Esophagus (tissue), 2 donors: Measurements from ENCODE around the gene RPL23. TPM values are rescaled to one million over a fixed set of nuclear protein-coding genes. Genes with fewer than 3 reads are reported as not detected.
A peak's percentile ranks its signal among the peaks of the same experiment; 100 is the strongest.

Experiments used
- H3K27ac ChIP-seq, 2 donors: one replicate each; pipeline ENCODE4 v1.5.1; 2013; ENCODE audit warnings: low read depth in 2 of 2, mild to moderate bottlenecking in 2 of 2, inconsistent platforms in 1 of 2, low read length in 1 of 2, moderate library complexity in 1 of 2
- H3K27me3 ChIP-seq, 2 donors: one replicate each; pipeline ENCODE4 v1.6.1; 2013; ENCODE audit warnings: low read length in 2 of 2, control low read depth in 1 of 2, mild to moderate bottlenecking in 1 of 2; ENCODE audit not compliant: insufficient read depth in 2 of 2, control insufficient read depth in 1 of 2
- H3K36me3 ChIP-seq, 2 donors: one replicate each; pipeline ENCODE4 v1.6.1; 2013; ENCODE audit warnings: low read length in 1 of 2; ENCODE audit not compliant: control insufficient read depth in 2 of 2, insufficient read depth in 2 of 2
- H3K4me1 ChIP-seq, 2 donors: one replicate each; pipeline ENCODE4 v1.6.1; 2013; ENCODE audit warnings: low read length in 1 of 2; ENCODE audit not compliant: control insufficient read depth in 2 of 2, insufficient read depth in 2 of 2
- H3K4me3 ChIP-seq, 2 donors: one replicate each; pipeline ENCODE4 v1.5.1; 2013; ENCODE audit warnings: low read length in 2 of 2, mild to moderate bottlenecking in 2 of 2, low read depth in 1 of 2, moderate library complexity in 1 of 2
- H3K9me3 ChIP-seq, 2 donors: one replicate each; pipeline ENCODE4 v1.6.1; 2013; ENCODE audit warnings: mild to moderate bottlenecking in 2 of 2, low read depth in 1 of 2, low read length in 1 of 2, moderate library complexity in 1 of 2; ENCODE audit not compliant: control insufficient read depth in 2 of 2, insufficient read depth in 1 of 2
- WGBS, 2 donors: extraction: QIAGEN DNeasy Blood & Tissue Kit; methylation state at CpG; one replicate each; pipeline ENCODE4 v1.1.7; 2013; 5-methylcytosine and 5-hydroxymethylcytosine counted together
- polyA plus RNA-seq, 2 donors: library from polyadenylated mRNA; stranded (reverse); fragments of 200-250 nt; gene quantifications; one replicate each; pipeline ENCODE4 v1.2.3, GENCODE V29; 2013
- donor health status: healthy with polysubstance abuse.
- donor health status: Bipolar disorder and iron deficiency.

Gene RPL23
- polyA plus RNA-seq = 1,000 to 10,000 TPM; 2,779 to 3,117 TPM

GRCh38 chr17:38853292-38854219 is at the start of gene RPL23:
Gene RPL23 (minus strand): TSS chr17:38853721. CDS start chr17:38853710, 11 bp downstream.
- H3K27me3 ChIP-seq = no peaks in the 10 kb centered on the region
- peaks cover 5 to 12% of the 10 kb centered on the region in 2 donors for H3K36me3 ChIP-seq
- H3K9me3 ChIP-seq = no peaks in the 10 kb centered on the region
- H3K27ac ChIP-seq = peak within 1 kb of the TSS; percentile 97 to 98
- H3K4me1 ChIP-seq = no peaks in the 10 kb centered on the region
- WGBS, 2 donors = 0 to 1% methylated on average over 48 of the region's 48 CpGs
- H3K4me3 ChIP-seq = peak within 1 kb of the TSS; percentile 68 to 74

- no peaks in the 10 kb centered on the region for H3K27me3 ChIP-seq
- no peaks in the 10 kb centered on the region for H3K9me3 ChIP-seq
- peaks cover 2 to 22% of the 10 kb centered on the region in 2 donors for H3K36me3 ChIP-seq
- H3K4me1 ChIP-seq = peaks cover 3 to 11% of the 10 kb centered on the region in 2 donors
- WGBS, 2 donors = 40 to 44% methylated on average over 10 of the region's 10 CpGs
- peak overlapping the region; percentile 38 to 43 for H3K27ac ChIP-seq
- no peak overlapping the region for H3K4me3 ChIP-seq
Measured at GRCh38 chr17:38900978-38901656, 47.6 kb upstream of the RPL23 start.

- H3K4me3 ChIP-seq = no peak overlapping the region
- H3K4me1 ChIP-seq = peaks cover 3 to 11% of the 10 kb centered on the region in 2 donors
- peaks cover 6 to 22% of the 10 kb centered on the region in 2 donors for H3K36me3 ChIP-seq
- no peaks in the 10 kb centered on the region for H3K27me3 ChIP-seq
- 77 to 80% methylated on average over 5 of the region's 5 CpGs for WGBS, 2 donors
- H3K9me3 ChIP-seq = peaks cover 0 to 2% of the 10 kb centered on the region in 2 donors
- H3K27ac ChIP-seq = peak overlapping the region; percentile 47 to 73
Measured at GRCh38 chr17:38899421-38899820, 45.9 kb upstream of the RPL23 start.

- H3K4me1 ChIP-seq = peaks cover 3 to 11% of the 10 kb centered on the region in 2 donors
- H3K4me3 ChIP-seq = no peak overlapping the region
- WGBS, 2 donors = 61 to 68% methylated on average over 11 of the region's 11 CpGs
- H3K27me3 ChIP-seq = no peaks in the 10 kb centered on the region
- peaks cover 0 to 2% of the 10 kb centered on the region in 2 donors for H3K9me3 ChIP-seq
- H3K27ac ChIP-seq = peak overlapping the region; percentile 64 to 73
- peaks cover 6 to 22% of the 10 kb centered on the region in 2 donors for H3K36me3 ChIP-seq
Measured at GRCh38 chr17:38898812-38899348, 45.4 kb upstream of the RPL23 start.

GRCh38 chr17:38898291-38898679 is 44.8 kb upstream of the RPL23 start:
- WGBS, 2 donors = 47 to 58% methylated on average over 9 of the region's 9 CpGs

GRCh38 chr17:38897671-38898290 is 44.3 kb upstream of the RPL23 start:
- H3K4me1 ChIP-seq = peaks cover 3 to 18% of the 10 kb centered on the region in 2 donors
- H3K4me3 ChIP-seq = no peak overlapping the region
- 55 to 61% methylated on average over 12 of the region's 12 CpGs for WGBS, 2 donors
- H3K27me3 ChIP-seq = no peaks in the 10 kb centered on the region
- H3K27ac ChIP-seq = peak overlapping the region; percentile 64 to 73
- peaks cover 10 to 31% of the 10 kb centered on the region in 2 donors for H3K36me3 ChIP-seq
- H3K9me3 ChIP-seq = peaks cover 0 to 2% of the 10 kb centered on the region in 2 donors

More at GRCh38 chr17:38898291-38898679, 44.8 kb upstream of the RPL23 start:
- Histone ChIP-seq H3K27ac (peak overlapping the region; percentile 64 to 73), H3K36me3 (peaks cover 10 to 26% of the 10 kb centered on the region in 2 donors), H3K27me3 (no peaks in the 10 kb centered on the region), H3K4me3 (no peak overlapping the region), H3K9me3 (peaks cover 0 to 2% of the 10 kb centered on the region in 2 donors), H3K4me1 (peaks cover 3 to 15% of the 10 kb centered on the region in 2 donors)

GRCh38 chr17:38897176-38897575 is 43.7 kb upstream of the RPL23 start:
- H3K9me3 ChIP-seq = peaks cover 0 to 2% of the 10 kb centered on the region in 2 donors
- H3K4me3 ChIP-seq = no peak overlapping the region
- H3K27ac ChIP-seq = peak overlapping the region in 1 of 2 donors; percentile 64
- H3K4me1 ChIP-seq = peaks cover 3 to 19% of the 10 kb centered on the region in 2 donors
- WGBS, 2 donors = 44 to 49% methylated on average over 6 of the region's 6 CpGs
- H3K27me3 ChIP-seq = no peaks in the 10 kb centered on the region
- H3K36me3 ChIP-seq = peaks cover 10 to 35% of the 10 kb centered on the region in 2 donors

GRCh38 chr17:38896346-38896954 is 42.9 kb upstream of the RPL23 start:
- peak overlapping the region; percentile 4 to 31 for H3K27ac ChIP-seq
- H3K9me3 ChIP-seq = peaks cover 0 to 2% of the 10 kb centered on the region in 2 donors
- 64 to 69% methylated on average over 13 of the region's 13 CpGs for WGBS, 2 donors
- H3K4me1 ChIP-seq = peaks cover 3 to 19% of the 10 kb centered on the region in 2 donors
- H3K4me3 ChIP-seq = no peak overlapping the region
- H3K36me3 ChIP-seq = peaks cover 10 to 37% of the 10 kb centered on the region in 2 donors
- H3K27me3 ChIP-seq = no peaks in the 10 kb centered on the region
